IMR-90 (cell line): ENCODE measurements around the gene DSCAML1. TPM values are rescaled to one million over a fixed set of nuclear protein-coding genes. Genes with fewer than 3 reads are reported as not detected.

Experiments
- ATAC-seq: fragments of 200-7000 bp; cut with Tn5 transposase; 2 replicates; pipeline ENCODE4 v1.9.1; 2020; ENCODE audit warnings: low read depth, mild to moderate bottlenecking, moderate library complexity
- BruUV-seq: library from RNA; stranded (reverse); fragments of 400-500 nt; replicated peaks from 2 replicates; lab custom pipeline; 2021; lab: Mats Ljungman, UMichigan
- CTCF ChIA-PET: fragments of 300-600 bp; formaldehyde crosslinking; extraction: SDS; loops from one replicate; lab custom pipeline; 2021; ENCODE audit warnings: antibody characterized with exemption; lab: Yijun Ruan, JAX
- POLR2A ChIA-PET: fragments of 300-600 bp; sonication (Branson Sonifier 250); formaldehyde crosslinking; loops from one replicate; lab custom pipeline; 2022; ENCODE audit warnings: antibody characterized with exemption; ENCODE audit not compliant: unreplicated experiment; lab: Charles Lee
- DNase-seq: peaks from one replicate; pipeline ENCODE4 v3.0.0; 2013
- H2AFZ ChIP-seq: replicated peaks from 2 replicates; pipeline ENCODE3; 2013; ENCODE audit warnings: low read length, mild to moderate bottlenecking; ENCODE audit not compliant: poor library complexity
- H2AK5ac ChIP-seq: 2 replicates; pipeline ENCODE4 v1.6.1; 2013; ENCODE audit warnings: low read depth, low read length, inconsistent platforms
- H2AK9ac ChIP-seq: replicated peaks from 2 replicates; pipeline ENCODE3; 2013; ENCODE audit warnings: mild to moderate bottlenecking, low read depth, low read length, moderate library complexity; ENCODE audit not compliant: poor library complexity
- H2BK120ac ChIP-seq: 2 replicates; pipeline ENCODE4 v1.6.1; 2013; ENCODE audit warnings: low read depth, low read length, inconsistent platforms
- H2BK15ac ChIP-seq: 3 replicates; pipeline ENCODE4 v1.6.1; 2013; ENCODE audit warnings: low read depth, low read length, inconsistent platforms
- H2BK20ac ChIP-seq: 2 replicates; pipeline ENCODE4 v1.6.1; 2013; ENCODE audit warnings: low read depth, mild to moderate bottlenecking, inconsistent platforms, low read length, moderate library complexity
- H2BK5ac ChIP-seq: 2 replicates; pipeline ENCODE4 v1.6.1; 2013; ENCODE audit warnings: mild to moderate bottlenecking, low read depth, low read length, inconsistent platforms; ENCODE audit not compliant: poor library complexity, severe bottlenecking
- H3K14ac ChIP-seq: replicated peaks from 2 replicates; pipeline ENCODE4 v1.6.1; 2013; ENCODE audit warnings: low read depth, low read length, inconsistent platforms
- H3K18ac ChIP-seq: 2 replicates; pipeline ENCODE4 v1.6.1; 2013; ENCODE audit warnings: low read depth, low read length, control low read depth
- H3K23ac ChIP-seq: 2 replicates; pipeline ENCODE4 v1.6.1; 2013; ENCODE audit warnings: low read depth, low read length, inconsistent platforms
- H3K27ac ChIP-seq: 2 replicates; pipeline ENCODE4 v1.5.1; 2013; ENCODE audit warnings: mild to moderate bottlenecking, control low read depth, low read length; ENCODE audit not compliant: insufficient read depth
- H3K27me3 ChIP-seq: 2 replicates; pipeline ENCODE4 v1.6.1; 2013; ENCODE audit warnings: low read length; ENCODE audit not compliant: control insufficient read depth, insufficient read depth
- H3K36me3 ChIP-seq: 2 replicates; pipeline ENCODE4 v1.6.1; 2013; ENCODE audit warnings: low read length, mixed read lengths; ENCODE audit not compliant: control insufficient read depth, insufficient read depth
- H3K4ac ChIP-seq: 2 replicates; pipeline ENCODE4 v1.6.1; 2013; ENCODE audit warnings: low read depth, low read length, inconsistent platforms
- H3K4me1 ChIP-seq: 2 replicates; pipeline ENCODE4 v1.6.1; 2013; ENCODE audit warnings: low read length, mixed read lengths; ENCODE audit not compliant: control insufficient read depth, insufficient read depth
- H3K4me2 ChIP-seq: 2 replicates; pipeline ENCODE4 v1.6.1; 2013; ENCODE audit warnings: low read depth, mild to moderate bottlenecking, control low read depth, low read length, moderate library complexity
- H3K4me3 ChIP-seq: 2 replicates; pipeline ENCODE4 v1.5.1; 2013; ENCODE audit warnings: low read depth, mild to moderate bottlenecking, control low read depth, low read length, moderate library complexity; ENCODE audit not compliant: insufficient read depth
- H3K56ac ChIP-seq: 2 replicates; pipeline ENCODE4 v1.6.1; 2013; ENCODE audit warnings: low read length, inconsistent platforms; ENCODE audit not compliant: insufficient read depth; ENCODE audit errors: extremely low read depth
- H3K79me1 ChIP-seq, 2 experiments: 2 replicates each; pipeline ENCODE4 v1.6.1; 2013; ENCODE audit warnings: low read length in 2 of 2, inconsistent platforms in 1 of 2, low read depth in 1 of 2
- H3K9ac ChIP-seq: 2 replicates; pipeline ENCODE4 v1.6.1; 2013; ENCODE audit warnings: low read depth, low read length, control low read depth
- H3K9me1 ChIP-seq: 2 replicates; pipeline ENCODE4 v1.6.1; 2013; ENCODE audit warnings: low read length, inconsistent platforms; ENCODE audit not compliant: insufficient read depth
- H3K9me3 ChIP-seq: 2 replicates; pipeline ENCODE4 v1.6.1; 2013; ENCODE audit warnings: low read length; ENCODE audit not compliant: control insufficient read depth, insufficient read depth
- H4K20me1 ChIP-seq: 2 replicates; pipeline ENCODE4 v1.6.1; 2013; ENCODE audit warnings: low read length, inconsistent platforms; ENCODE audit not compliant: insufficient read depth
- H4K5ac ChIP-seq: 2 replicates; pipeline ENCODE4 v1.6.1; 2013; ENCODE audit warnings: mild to moderate bottlenecking, low read depth, low read length, control low read depth
- H4K8ac ChIP-seq, 2 experiments: 2 replicates each; pipeline ENCODE4 v1.6.1; 2013; ENCODE audit warnings: low read depth in 2 of 2, low read length in 2 of 2, control low read depth in 1 of 2, inconsistent platforms in 1 of 2
- H4K91ac ChIP-seq: 2 replicates; pipeline ENCODE4 v1.6.1; 2013; ENCODE audit warnings: low read depth, low read length, inconsistent platforms; ENCODE audit not compliant: insufficient read depth
- BHLHE40 ChIP-seq: fragments of 150-350 bp; IDR thresholded peaks from 2 replicates; pipeline ENCODE4 v1.6.1; 2016; ENCODE audit warnings: mild to moderate bottlenecking, low read depth, low read length
- CEBPB ChIP-seq: IDR thresholded peaks from 2 replicates; pipeline ENCODE4 v1.6.1; 2012; ENCODE audit warnings: low read depth, low read length, improper control_type of control experiment
- CHD1 ChIP-seq: IDR thresholded peaks from 2 replicates; pipeline ENCODE4 v1.6.1; 2012; ENCODE audit warnings: low read depth, low read length, improper control_type of control experiment
- FOS ChIP-seq: fragments of 150-350 bp; IDR thresholded peaks from 2 replicates; pipeline ENCODE4 v1.6.1; 2016; ENCODE audit warnings: low read depth, low read length
- MAFK ChIP-seq: IDR thresholded peaks from 2 replicates; pipeline ENCODE4 v1.6.1; 2012; ENCODE audit warnings: low read depth, low read length, improper control_type of control experiment
- MAZ ChIP-seq: IDR thresholded peaks from 2 replicates; pipeline ENCODE4 v1.6.1; 2012; ENCODE audit warnings: low read depth, mild to moderate bottlenecking, low read length, improper control_type of control experiment, moderate library complexity, borderline replicate concordance
- MXI1 ChIP-seq: IDR thresholded peaks from 2 replicates; pipeline ENCODE4 v1.6.1; 2012; ENCODE audit warnings: low read depth, mild to moderate bottlenecking, low read length, moderate library complexity, borderline replicate concordance
- NFE2L2 ChIP-seq: fragments of 150-350 bp; IDR thresholded peaks from 2 replicates; pipeline ENCODE4 v1.6.1; 2016; ENCODE audit warnings: low read depth, mild to moderate bottlenecking, low read length
- POLR2A ChIP-seq: IDR thresholded peaks from 2 replicates; pipeline ENCODE4 v1.6.1; 2012; ENCODE audit warnings: mild to moderate bottlenecking, low read depth, low read length
- RAD21 ChIP-seq: IDR thresholded peaks from 2 replicates; pipeline ENCODE4 v1.6.1; 2012; ENCODE audit warnings: low read length, improper control_type of control experiment
- RCOR1 ChIP-seq: IDR thresholded peaks from 2 replicates; pipeline ENCODE4 v1.6.1; 2012; ENCODE audit warnings: mild to moderate bottlenecking, low read length, improper control_type of control experiment; ENCODE audit not compliant: insufficient replicate concordance
- RFX5 ChIP-seq: IDR thresholded peaks from 2 replicates; pipeline ENCODE4 v1.8.0; 2012; ENCODE audit warnings: low read depth, mild to moderate bottlenecking, low read length, moderate library complexity
- SMC3 ChIP-seq: fragments of 150-350 bp; IDR thresholded peaks from 2 replicates; pipeline ENCODE4 v1.6.1; 2016; ENCODE audit warnings: low read depth, mild to moderate bottlenecking, antibody characterized with exemption, low read length, moderate library complexity
- WGBS, 2 experiments: methylation state at CpG; one replicate each; pipeline versions ENCODE4 v1.1.5 to v1.1.7; 2013; ENCODE audit warnings: missing lambda C conversion rate in 2 of 2; ENCODE audit not compliant: insufficient read length in 1 of 2; ENCODE audit errors: extremely low coverage in 2 of 2; 5-methylcytosine and 5-hydroxymethylcytosine counted together
- dilution Hi-C: fragments of 300-500 bp; cut with HindIII; formaldehyde crosslinking; loops from one replicate; pipeline ENCODE4 v1.14.3; 2018; ENCODE audit warnings: low sequenced_read_pairs; ENCODE audit not compliant: unreplicated experiment
- in situ Hi-C: fragments of 300-500 bp; cut with MboI; formaldehyde crosslinking; loops from 3 replicates; pipeline ENCODE4 v1.14.3; 2019; ENCODE audit warnings: low sequenced_read_pairs, inconsistent platforms, mixed read lengths
- intact Hi-C: fragments of 100-400 bp; cut with micrococcal nuclease; formaldehyde crosslinking; loops from 2 replicates; pipeline ENCODE4 v1.10.0; 2022
- polyA plus RNA-seq, 3 experiments: library from polyadenylated mRNA; depleted of rRNA; stranded (reverse); fragments of >200 nt; gene quantifications; 2 replicates each; pipeline ENCODE4 v1.2.3, GENCODE V29; 2012; ENCODE audit warnings: low replicate concordance in 1 of 3
- total RNA-seq: library from RNA; depleted of rRNA; stranded (reverse); fragments of >200 nt; gene quantifications from 2 replicates; pipeline ENCODE4 v1.2.3, GENCODE V29; 2012
- TF ChIP-seq, protein P1 (sequence below): fragments of 150-350 bp; IDR thresholded peaks from 2 replicates; pipeline ENCODE4 v1.6.1; 2016; ENCODE audit warnings: low read depth, mild to moderate bottlenecking, low read length, moderate library complexity, borderline replicate concordance
- TF ChIP-seq, protein P2 (sequence below): conservative IDR thresholded peaks from 2 replicates; pipeline ENCODE4 v1.5.1; 2012; ENCODE audit warnings: mild to moderate bottlenecking, low read depth, low read length, improper control_type of control experiment
- TF ChIP-seq, protein P3 (sequence below): fragments of 150-350 bp; IDR thresholded peaks from 2 replicates; pipeline ENCODE4 v1.6.1; 2017; ENCODE audit warnings: mild to moderate bottlenecking, antibody characterized with exemption, low read length, low read depth

Gene DSCAML1
- total and polyA plus RNA-seq, 2 of the 4 experiments (the other 2 are of a cell fraction), result not detected

DNA sequence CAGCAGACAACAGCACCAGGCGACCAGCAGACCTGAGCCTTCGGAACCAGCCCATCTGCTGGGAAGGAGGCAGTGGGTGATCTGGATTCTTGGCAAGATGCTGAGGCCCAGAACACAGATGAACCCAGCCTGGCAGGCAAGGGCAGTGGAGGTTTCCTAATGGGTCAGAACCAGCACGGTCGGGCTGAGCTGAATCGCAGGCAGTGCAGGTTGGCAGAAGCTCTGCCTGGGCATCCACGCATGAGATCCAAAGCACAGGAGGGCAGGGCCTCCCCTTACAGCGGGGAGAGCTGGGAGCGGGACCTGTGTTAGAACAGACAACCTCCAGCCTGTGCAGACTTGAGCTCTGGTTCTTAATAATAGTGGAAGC lies 47.5 kb downstream of the DSCAML1 start:
- Histone ChIP-seq H3K9me3 (no peaks in the 10 kb centered on the region), H3K79me1 (no peaks in the 10 kb centered on the region), H2BK120ac (no peak overlapping the region), H3K4me1 (no peaks in the 10 kb centered on the region), H4K20me1 (no peaks in the 10 kb centered on the region; the same call in 1 of the 2 replicates), H2AFZ (no peak overlapping the region), H3K27me3 (peaks cover 4% of the 10 kb centered on the region; the same call in 1 of the 2 replicates), H3K9me1 (no peaks in the 10 kb centered on the region), H3K4me2 (no peak overlapping the region), H4K8ac (no peak overlapping the region), H3K4me3 (no peak overlapping the region), H2BK20ac (no peak overlapping the region), H2BK15ac (no peak overlapping the region), H3K27ac (no peak overlapping the region), H4K91ac (no peak overlapping the region), H3K9ac (no peak overlapping the region), H3K4ac (no peak overlapping the region), H3K23ac (no peak overlapping the region), H3K18ac (no peak overlapping the region), H2AK9ac (no peak overlapping the region), H2BK5ac (no peak overlapping the region), H2AK5ac (no peak overlapping the region), H3K36me3 (no peaks in the 10 kb centered on the region), H3K14ac (no peak overlapping the region), H3K56ac (no peak overlapping the region), H4K5ac (no peak overlapping the region)
- intact Hi-C loops (no loop called here), in situ Hi-C loops (no loop called here), dilution Hi-C loops (no loop called here)
- ATAC-seq (no peak), DNase-seq (no peak)
- ChIA-PET POLR2A (no interaction called here), CTCF (no interaction called here)
- TF ChIP-seq CEBPB (no peak), RCOR1 (no peak), RFX5 (no peak), FOS (no peak), MXI1 (no peak), RAD21 (no peak), BHLHE40 (no peak), MAFK (no peak), POLR2A (no peak), MAZ (no peak), SMC3 (no peak), CHD1 (no peak), NFE2L2 (no peak)
- TF ChIP-seq, protein P1, sequence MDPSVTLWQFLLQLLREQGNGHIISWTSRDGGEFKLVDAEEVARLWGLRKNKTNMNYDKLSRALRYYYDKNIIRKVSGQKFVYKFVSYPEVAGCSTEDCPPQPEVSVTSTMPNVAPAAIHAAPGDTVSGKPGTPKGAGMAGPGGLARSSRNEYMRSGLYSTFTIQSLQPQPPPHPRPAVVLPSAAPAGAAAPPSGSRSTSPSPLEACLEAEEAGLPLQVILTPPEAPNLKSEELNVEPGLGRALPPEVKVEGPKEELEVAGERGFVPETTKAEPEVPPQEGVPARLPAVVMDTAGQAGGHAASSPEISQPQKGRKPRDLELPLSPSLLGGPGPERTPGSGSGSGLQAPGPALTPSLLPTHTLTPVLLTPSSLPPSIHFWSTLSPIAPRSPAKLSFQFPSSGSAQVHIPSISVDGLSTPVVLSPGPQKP, result no peak
- TF ChIP-seq, protein P2, sequence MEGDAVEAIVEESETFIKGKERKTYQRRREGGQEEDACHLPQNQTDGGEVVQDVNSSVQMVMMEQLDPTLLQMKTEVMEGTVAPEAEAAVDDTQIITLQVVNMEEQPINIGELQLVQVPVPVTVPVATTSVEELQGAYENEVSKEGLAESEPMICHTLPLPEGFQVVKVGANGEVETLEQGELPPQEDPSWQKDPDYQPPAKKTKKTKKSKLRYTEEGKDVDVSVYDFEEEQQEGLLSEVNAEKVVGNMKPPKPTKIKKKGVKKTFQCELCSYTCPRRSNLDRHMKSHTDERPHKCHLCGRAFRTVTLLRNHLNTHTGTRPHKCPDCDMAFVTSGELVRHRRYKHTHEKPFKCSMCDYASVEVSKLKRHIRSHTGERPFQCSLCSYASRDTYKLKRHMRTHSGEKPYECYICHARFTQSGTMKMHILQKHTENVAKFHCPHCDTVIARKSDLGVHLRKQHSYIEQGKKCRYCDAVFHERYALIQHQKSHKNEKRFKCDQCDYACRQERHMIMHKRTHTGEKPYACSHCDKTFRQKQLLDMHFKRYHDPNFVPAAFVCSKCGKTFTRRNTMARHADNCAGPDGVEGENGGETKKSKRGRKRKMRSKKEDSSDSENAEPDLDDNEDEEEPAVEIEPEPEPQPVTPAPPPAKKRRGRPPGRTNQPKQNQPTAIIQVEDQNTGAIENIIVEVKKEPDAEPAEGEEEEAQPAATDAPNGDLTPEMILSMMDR, result no peak
- TF ChIP-seq, protein P3, sequence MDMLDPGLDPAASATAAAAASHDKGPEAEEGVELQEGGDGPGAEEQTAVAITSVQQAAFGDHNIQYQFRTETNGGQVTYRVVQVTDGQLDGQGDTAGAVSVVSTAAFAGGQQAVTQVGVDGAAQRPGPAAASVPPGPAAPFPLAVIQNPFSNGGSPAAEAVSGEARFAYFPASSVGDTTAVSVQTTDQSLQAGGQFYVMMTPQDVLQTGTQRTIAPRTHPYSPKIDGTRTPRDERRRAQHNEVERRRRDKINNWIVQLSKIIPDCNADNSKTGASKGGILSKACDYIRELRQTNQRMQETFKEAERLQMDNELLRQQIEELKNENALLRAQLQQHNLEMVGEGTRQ, result no peak
- WGBS, 2 experiments, result 67% methylated on average over 2 of the region's 8 CpGs; no CpG with 5 or more reads in 1 of the 2 experiments
- BruUV-seq, result no TSS peak
